ENCODE measurements around the gene ASIC2.

DNA sequence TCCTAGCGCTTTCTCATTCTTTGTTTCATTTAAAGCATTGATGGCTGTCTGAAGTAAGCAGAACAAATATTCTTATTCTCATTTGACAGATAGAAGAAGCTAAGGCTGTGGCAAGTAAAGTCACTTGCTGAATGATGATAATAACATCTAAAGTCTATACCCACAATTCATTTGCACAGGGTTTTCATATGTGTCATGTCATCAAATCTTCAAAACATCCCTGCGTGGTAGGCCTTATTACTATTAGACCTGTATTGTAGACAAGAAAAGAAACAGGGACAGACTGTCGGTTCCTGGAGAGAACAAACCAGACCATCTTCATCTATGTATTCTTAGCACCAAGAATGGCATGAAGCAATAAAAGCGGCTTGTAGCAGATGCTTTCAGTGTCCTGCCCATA is 85.9 kb downstream of the ASIC2 start:
- TF ChIP-seq ISL1 (CRISPR knock-in tag; IDR thresholded peaks at IDR 0.05) (no peak), TCF4 (CRISPR knock-in tag; IDR thresholded peaks at IDR 0.05; ENCODE audit: borderline replicate concordance) (no peak), OSR1 (CRISPR knock-in tag; IDR thresholded peaks at IDR 0.05) (no peak), RARB (CRISPR knock-in tag; IDR thresholded peaks at IDR 0.05) (no peak), ZFP30 (CRISPR knock-in tag; IDR thresholded peaks at IDR 0.05) (no peak), SNAI2 (CRISPR knock-in tag; IDR thresholded peaks at IDR 0.05) (no peak), ZNF565 (CRISPR knock-in tag; conservative IDR thresholded peaks at IDR 0.05; ENCODE audit: low read depth) (no peak), CSDC2 (CRISPR knock-in tag; IDR thresholded peaks at IDR 0.05) (no peak), ARNTL (CRISPR knock-in tag; IDR thresholded peaks at IDR 0.05; ENCODE audit: borderline replicate concordance, low read depth) (no peak), ZNF70 (CRISPR knock-in tag; IDR thresholded peaks at IDR 0.05) (no peak), POU6F1 (CRISPR knock-in tag; IDR thresholded peaks at IDR 0.05; ENCODE audit: borderline replicate concordance, low read depth) (no peak)
- TF ChIP-seq, protein P1, sequence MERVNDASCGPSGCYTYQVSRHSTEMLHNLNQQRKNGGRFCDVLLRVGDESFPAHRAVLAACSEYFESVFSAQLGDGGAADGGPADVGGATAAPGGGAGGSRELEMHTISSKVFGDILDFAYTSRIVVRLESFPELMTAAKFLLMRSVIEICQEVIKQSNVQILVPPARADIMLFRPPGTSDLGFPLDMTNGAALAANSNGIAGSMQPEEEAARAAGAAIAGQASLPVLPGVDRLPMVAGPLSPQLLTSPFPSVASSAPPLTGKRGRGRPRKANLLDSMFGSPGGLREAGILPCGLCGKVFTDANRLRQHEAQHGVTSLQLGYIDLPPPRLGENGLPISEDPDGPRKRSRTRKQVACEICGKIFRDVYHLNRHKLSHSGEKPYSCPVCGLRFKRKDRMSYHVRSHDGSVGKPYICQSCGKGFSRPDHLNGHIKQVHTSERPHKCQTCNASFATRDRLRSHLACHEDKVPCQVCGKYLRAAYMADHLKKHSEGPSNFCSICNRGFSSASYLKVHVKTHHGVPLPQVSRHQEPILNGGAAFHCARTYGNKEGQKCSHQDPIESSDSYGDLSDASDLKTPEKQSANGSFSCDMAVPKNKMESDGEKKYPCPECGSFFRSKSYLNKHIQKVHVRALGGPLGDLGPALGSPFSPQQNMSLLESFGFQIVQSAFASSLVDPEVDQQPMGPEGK (CRISPR knock-in tag; IDR thresholded peaks at IDR 0.05; ENCODE audit: borderline replicate concordance) = no peak

Measured in SK-N-SH treated with all-trans-retinoic acid at 6 μM for 48 hours (cell line).